ENCODE data around the gene PLXNA4. TPM values are rescaled to one million over a fixed set of nuclear protein-coding genes. Genes with fewer than 3 reads are reported as not detected.
A peak's percentile ranks its signal among the peaks of the same experiment; 100 is the strongest.

Gene PLXNA4, protein sequence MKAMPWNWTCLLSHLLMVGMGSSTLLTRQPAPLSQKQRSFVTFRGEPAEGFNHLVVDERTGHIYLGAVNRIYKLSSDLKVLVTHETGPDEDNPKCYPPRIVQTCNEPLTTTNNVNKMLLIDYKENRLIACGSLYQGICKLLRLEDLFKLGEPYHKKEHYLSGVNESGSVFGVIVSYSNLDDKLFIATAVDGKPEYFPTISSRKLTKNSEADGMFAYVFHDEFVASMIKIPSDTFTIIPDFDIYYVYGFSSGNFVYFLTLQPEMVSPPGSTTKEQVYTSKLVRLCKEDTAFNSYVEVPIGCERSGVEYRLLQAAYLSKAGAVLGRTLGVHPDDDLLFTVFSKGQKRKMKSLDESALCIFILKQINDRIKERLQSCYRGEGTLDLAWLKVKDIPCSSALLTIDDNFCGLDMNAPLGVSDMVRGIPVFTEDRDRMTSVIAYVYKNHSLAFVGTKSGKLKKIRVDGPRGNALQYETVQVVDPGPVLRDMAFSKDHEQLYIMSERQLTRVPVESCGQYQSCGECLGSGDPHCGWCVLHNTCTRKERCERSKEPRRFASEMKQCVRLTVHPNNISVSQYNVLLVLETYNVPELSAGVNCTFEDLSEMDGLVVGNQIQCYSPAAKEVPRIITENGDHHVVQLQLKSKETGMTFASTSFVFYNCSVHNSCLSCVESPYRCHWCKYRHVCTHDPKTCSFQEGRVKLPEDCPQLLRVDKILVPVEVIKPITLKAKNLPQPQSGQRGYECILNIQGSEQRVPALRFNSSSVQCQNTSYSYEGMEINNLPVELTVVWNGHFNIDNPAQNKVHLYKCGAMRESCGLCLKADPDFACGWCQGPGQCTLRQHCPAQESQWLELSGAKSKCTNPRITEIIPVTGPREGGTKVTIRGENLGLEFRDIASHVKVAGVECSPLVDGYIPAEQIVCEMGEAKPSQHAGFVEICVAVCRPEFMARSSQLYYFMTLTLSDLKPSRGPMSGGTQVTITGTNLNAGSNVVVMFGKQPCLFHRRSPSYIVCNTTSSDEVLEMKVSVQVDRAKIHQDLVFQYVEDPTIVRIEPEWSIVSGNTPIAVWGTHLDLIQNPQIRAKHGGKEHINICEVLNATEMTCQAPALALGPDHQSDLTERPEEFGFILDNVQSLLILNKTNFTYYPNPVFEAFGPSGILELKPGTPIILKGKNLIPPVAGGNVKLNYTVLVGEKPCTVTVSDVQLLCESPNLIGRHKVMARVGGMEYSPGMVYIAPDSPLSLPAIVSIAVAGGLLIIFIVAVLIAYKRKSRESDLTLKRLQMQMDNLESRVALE (N-terminal part only)
- 17.6 TPM for total RNA-seq
- long read RNA-seq, partial matches to known transcripts = 5 of 6 reads
- long read RNA-seq, other reads (novel, unspliced or antisense) = 0 of 6 reads

GRCh38 chr7:132575982-132576720 is at the start of gene PLXNA4:
TSS of gene PLXNA4 (minus strand) at chr7:132576470. CDS start at chr7:132508693, 67,777 bp downstream.
- ATAC-seq (peak; percentile 15), DNase-seq (ENCODE audit: missing footprints) (no peak)
- intact Hi-C loops (cut with DNase I) = loop anchor here (5.0 kb wide), 3 partner anchors 74 to 179 kb away; no protein-coding TSS in a partner anchor

GRCh38 chr7:132625651-132626050 is 49.4 kb upstream of the PLXNA4 start:
- DNase-seq (ENCODE audit: missing footprints) (no peak), ATAC-seq (no peak)
- intact Hi-C loops (cut with DNase I) = no loop called here

GRCh38 chr7:132622081-132622480 is 45.8 kb upstream of the PLXNA4 start:
- intact Hi-C loops (cut with DNase I) = no loop called here
- ATAC-seq (no peak), DNase-seq (ENCODE audit: missing footprints) (no peak)

- no peak for ATAC-seq
- intact Hi-C loops (cut with DNase I) = no loop called here
- DNase-seq (ENCODE audit: missing footprints) = no peak
These were observed 43.7 kb upstream of the PLXNA4 start for GRCh38 chr7:132619967-132620366.

- intact Hi-C loops (cut with DNase I) = no loop called here
- ATAC-seq (no peak), DNase-seq (ENCODE audit: missing footprints) (no peak)
These were observed 42.7 kb upstream of the PLXNA4 start for GRCh38 chr7:132618956-132619305.

DNA sequence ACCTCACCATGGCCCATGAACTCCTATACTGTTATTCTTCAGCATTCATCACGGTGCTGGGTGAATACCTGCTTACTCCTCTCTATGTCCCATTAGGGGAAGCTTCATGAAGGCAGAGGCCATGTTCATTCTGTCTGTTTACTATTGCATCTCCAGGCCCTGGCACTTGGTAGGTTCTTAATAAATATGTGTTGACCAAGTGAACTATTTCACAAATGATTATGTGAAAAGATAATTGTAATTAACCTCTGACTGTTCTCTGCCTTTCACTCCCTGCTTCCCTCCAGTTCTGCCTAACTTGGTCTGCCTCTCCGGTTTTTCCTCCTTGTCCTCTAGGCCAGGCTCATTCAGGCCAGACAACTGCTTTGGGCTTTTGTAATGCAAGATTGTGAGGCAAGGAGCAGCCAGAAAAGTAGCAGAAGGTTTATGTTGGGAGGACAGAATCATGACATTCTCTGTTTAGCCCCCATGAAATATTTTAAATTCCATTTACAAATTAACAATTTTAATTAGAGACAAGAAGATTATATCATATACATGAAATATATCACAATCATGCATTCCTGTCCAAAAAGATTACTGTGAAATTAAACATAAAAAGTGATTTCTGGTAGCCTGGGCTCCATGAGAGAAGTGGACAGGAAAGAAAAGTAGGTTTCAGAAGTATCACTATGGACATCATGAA is 42.1 kb upstream of the PLXNA4 start:
- ATAC-seq (no peak), DNase-seq (ENCODE audit: missing footprints) (no peak)
- intact Hi-C loops (cut with DNase I) = no loop called here

GRCh38 chr7:132614428-132615318 is 38.4 kb upstream of the PLXNA4 start:
- intact Hi-C loops (cut with DNase I) = no loop called here
- DNase-seq (ENCODE audit: missing footprints) (peak; percentile 75), ATAC-seq (peak; percentile 79)

DNA sequence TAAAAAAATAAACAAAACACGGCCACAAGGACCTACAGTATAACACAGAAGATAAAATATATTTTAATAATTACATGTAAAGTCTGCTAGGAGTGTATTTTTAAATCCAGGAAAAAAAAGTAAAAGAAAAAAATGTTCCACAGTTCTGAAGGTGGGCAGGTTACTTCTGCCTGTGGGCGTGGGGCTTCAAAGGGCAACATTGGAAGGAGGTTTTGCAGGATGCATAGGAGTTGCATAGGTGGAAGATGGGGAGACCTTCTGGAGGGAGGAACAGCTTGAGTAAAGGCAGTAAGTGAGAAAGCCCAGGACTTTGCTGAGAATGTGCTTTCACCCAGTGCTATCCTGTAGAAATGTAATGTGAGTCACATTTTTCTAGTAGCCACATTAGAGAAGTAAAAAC is 37.5 kb upstream of the PLXNA4 start:
- ATAC-seq (no peak), DNase-seq (ENCODE audit: missing footprints) (no peak)
- intact Hi-C loops (cut with DNase I) = no loop called here

DNA sequence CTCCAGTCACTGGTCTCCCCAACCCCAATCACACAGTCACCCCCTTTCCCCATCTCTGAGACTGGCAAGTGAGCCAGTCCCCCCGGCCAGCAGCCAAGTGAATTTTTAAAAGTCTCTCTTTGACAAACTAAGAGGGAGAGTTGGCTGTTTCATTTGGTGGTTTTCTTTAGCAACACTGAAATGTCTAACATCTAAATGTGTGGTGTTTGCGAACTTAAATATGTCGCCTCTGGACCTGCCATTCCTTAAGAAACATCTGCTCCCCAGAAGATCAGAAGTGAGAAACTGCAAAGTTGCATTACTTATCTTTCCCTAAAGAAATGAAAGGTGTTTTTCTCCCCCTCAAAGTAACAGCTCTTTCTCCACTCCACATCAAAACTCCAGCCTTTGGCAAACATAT is 34.7 kb upstream of the PLXNA4 start:
- DNase-seq (ENCODE audit: missing footprints) = no peak
- ATAC-seq = no peak
- intact Hi-C loops (cut with DNase I) = no loop called here

DNA sequence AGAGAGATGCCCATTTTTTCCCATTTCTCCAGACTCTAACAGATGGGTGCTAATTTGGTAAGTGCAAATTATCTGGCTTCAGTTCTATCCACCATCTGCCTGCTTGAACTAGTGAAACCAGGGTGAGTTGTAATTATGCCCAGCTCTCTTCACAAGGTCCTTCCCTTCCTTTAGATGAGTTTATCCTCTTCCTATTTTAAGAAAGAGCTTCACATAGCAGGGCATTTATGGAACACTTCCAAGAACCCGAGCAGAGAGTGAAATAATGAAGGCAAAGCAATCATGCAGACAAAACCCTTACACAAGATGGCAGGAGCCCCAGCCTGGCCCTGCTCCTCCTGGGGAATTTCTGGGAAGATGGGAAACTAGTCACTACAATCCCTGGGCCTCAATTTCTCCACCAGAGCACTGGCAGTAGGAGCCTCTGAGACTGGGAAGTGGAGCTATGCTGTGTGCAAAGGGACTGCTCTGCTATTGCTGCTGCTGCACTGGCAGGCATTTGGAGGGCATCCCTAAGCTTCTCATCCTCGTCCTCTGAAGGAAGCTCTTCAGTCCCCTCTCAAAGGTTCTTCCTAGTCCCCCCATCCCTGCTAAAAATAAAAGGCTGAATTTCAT is 33.7 kb upstream of the PLXNA4 start:
- DNase-seq (ENCODE audit: missing footprints) (no peak), ATAC-seq (peak; percentile 55)
- intact Hi-C loops (cut with DNase I) = no loop called here

DNA sequence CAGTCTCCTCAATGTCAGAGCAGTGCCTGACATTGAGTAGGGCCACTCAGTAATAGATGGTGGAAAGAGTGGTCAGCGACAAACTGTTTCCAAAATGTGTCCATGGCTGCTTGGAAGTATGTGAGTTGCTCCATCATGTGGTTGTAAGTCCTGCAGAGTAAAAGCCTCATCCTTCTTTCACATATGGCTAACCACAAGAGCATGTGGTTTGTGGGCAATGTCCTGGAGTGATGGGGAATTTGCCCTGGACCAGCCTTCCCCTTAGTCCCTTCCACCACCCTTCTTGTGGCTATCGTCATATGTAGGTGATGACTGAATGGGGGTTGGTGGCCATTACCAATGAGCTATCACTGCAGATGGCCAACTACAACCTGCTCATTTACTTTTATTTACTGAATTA is 33.0 kb upstream of the PLXNA4 start:
- ATAC-seq (no peak), DNase-seq (ENCODE audit: missing footprints) (no peak)
- intact Hi-C loops (cut with DNase I) = no loop called here

DNA sequence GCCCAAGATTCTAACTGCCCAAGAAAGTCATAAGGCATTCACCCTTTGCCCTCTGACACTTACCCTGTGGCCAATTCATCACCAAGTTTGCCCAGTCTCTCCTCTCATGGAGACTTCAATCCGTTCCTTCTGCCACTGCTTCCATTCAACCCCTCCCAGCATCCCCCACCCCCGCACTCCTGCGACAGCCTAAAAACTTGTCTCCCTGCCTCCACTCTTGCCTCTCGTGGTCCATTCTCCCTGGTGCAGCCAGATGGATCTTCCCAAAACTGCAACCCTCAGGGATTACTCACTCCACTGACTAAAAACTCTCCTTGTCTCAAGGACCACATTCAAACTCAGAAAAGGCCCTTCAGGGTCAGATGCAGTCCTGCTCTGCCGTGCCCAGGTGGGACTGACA is 32.3 kb upstream of the PLXNA4 start:
- no peak for ATAC-seq
- intact Hi-C loops (cut with DNase I) = no loop called here

GRCh38 chr7:132607656-132608055 is 31.4 kb upstream of the PLXNA4 start:
- intact Hi-C loops (cut with DNase I) = no loop called here
- no peak for ATAC-seq
- no peak for DNase-seq (ENCODE audit: missing footprints)

More for the DNA sequence above, 32.3 kb upstream of the PLXNA4 start:
- DNase-seq (ENCODE audit: missing footprints) = no peak

GRCh38 chr7:132604121-132604520 is 27.9 kb upstream of the PLXNA4 start:
- DNase-seq (ENCODE audit: missing footprints) (no peak), ATAC-seq (peak; percentile 74)
- intact Hi-C loops (cut with DNase I) = no loop called here

DNA sequence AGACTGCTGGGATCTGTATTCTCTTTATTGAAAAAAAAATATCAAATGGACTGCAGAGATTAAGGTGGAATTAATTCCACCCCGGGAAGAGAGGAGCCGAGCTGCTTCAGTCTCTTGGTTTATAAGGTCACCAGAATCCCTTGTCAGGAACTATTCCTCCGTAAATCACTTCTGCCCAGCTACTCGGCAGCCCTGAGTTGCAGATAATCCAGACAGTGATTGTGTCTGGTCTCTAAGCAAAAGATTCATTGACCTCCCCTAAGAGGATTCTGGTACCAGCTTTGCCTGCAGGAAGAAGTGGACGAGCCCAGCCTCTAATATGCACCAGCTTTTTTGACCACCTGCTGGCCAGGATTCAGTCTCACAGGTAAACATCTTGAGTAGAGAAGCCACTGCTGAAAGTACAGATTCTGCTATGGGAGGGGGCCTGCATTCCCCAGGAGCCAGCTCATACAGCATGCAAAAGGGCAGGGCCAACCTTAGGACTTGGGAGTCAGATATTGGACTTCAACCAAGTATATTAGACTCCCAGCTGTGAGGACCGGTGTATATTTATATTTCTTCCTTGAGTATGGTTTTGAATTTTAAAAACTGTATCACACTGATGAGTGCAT is 27.1 kb upstream of the PLXNA4 start:
- ATAC-seq (no peak), DNase-seq (ENCODE audit: missing footprints) (no peak)
- intact Hi-C loops (cut with DNase I) = no loop called here

DNA sequence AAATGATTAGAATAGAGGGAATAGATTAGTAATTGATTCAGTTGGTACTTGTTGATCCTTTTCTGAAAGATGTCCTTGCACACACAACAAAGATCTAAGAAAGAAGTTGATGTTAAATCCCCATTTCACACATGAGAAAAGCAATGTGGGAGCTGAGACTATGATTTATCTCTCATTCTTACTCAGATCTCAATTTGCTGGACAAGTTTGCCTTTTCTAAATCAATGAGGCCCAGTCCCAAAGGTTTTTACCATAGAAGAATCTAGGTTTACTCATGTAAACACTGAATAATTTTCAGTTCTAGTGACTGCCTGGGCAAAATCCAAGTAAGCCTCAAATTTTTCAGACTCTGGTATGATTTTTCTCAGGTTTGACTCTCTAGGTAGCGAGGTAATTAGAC is 25.5 kb upstream of the PLXNA4 start:
- DNase-seq (ENCODE audit: missing footprints) (no peak), ATAC-seq (no peak)
- intact Hi-C loops (cut with DNase I) = no loop called here

Data from Right ventricle myocardium inferior (tissue), 1 donor.